ENCODE results near the gene FAAH. TPM values are rescaled to one million over a fixed set of nuclear protein-coding genes. Genes with fewer than 3 reads are reported as not detected.

Gene FAAH
- total RNA-seq, 2 experiments from 2014 or later, result 21.9 to 25.4 TPM

- Histone ChIP-seq H4K20me1 (ENCODE audit: insufficient read depth, low read length) (no peaks in the 10 kb centered on the region), H3K27ac (ENCODE audit: low read depth, low read length, poor library complexity, severe bottlenecking) (no peak overlapping the region), H3K4me3 (ENCODE audit: low read depth, low read length, poor library complexity, severe bottlenecking) (no peak overlapping the region), H3K9me2 (ENCODE audit: insufficient read depth, low read length) (no peaks in the 10 kb centered on the region), H2AFZ (ENCODE audit: low read length) (no peak overlapping the region), H3K79me2 (ENCODE audit: insufficient read depth, low read depth, low read length) (no peaks in the 10 kb centered on the region), H3K4me1 (ENCODE audit: insufficient read depth, low read length, poor library complexity, severe bottlenecking) (peaks cover 26% of the 10 kb centered on the region), H3K9me3 (ENCODE audit: low read length) (no peaks in the 10 kb centered on the region), H3K4me2 (ENCODE audit: low read length) (no peak overlapping the region), H3K36me3 (ENCODE audit: insufficient read depth, low read length) (no peaks in the 10 kb centered on the region)
- BruUV-seq (replicated peaks), result no TSS peak
- intact Hi-C loops (cut with micrococcal nuclease; ENCODE audit: unreplicated experiment), result no loop called here
- DNase-seq (ENCODE audit: low spot score), result no peak
- ChIA-PET CTCF (ENCODE audit: unreplicated experiment) (no interaction called here), POLR2A (no interaction called here)
- TF ChIP-seq CTCF (conservative IDR thresholded peaks at IDR 0.05; ENCODE audit: low read length) (no peak), EZH2phosphoT487 (IDR thresholded peaks at IDR 0.05; ENCODE audit: borderline replicate concordance, low read depth, low read length) (no peak)
Measured at GRCh38 chr1:46404482-46405196, 10.5 kb downstream of the FAAH start.

GRCh38 chr1:46405197-46405555, 11.1 kb downstream of the FAAH start:
- no peaks in the 10 kb centered on the region for H3K9me3 ChIP-seq (ENCODE audit: low read length)
- H3K9me2 ChIP-seq (ENCODE audit: insufficient read depth, low read length), result no peaks in the 10 kb centered on the region
- DNase-seq (ENCODE audit: low spot score), result no peak
- no peak overlapping the region for H3K4me2 ChIP-seq (ENCODE audit: low read length)
- no peak for TF ChIP-seq EZH2phosphoT487 (IDR thresholded peaks at IDR 0.05; ENCODE audit: borderline replicate concordance, low read depth, low read length)
- TF ChIP-seq CTCF (conservative IDR thresholded peaks at IDR 0.05; ENCODE audit: low read length), result no peak
- POLR2A ChIA-PET, result no interaction called here
- CTCF ChIA-PET (ENCODE audit: unreplicated experiment), result no interaction called here
- no peak overlapping the region for H2AFZ ChIP-seq (ENCODE audit: low read length)
- H3K4me1 ChIP-seq (ENCODE audit: insufficient read depth, low read length, poor library complexity, severe bottlenecking), result peaks cover 21% of the 10 kb centered on the region
- no TSS peak for BruUV-seq (replicated peaks)
- no peaks in the 10 kb centered on the region for H3K36me3 ChIP-seq (ENCODE audit: insufficient read depth, low read length)
- H3K27ac ChIP-seq (ENCODE audit: low read depth, low read length, poor library complexity, severe bottlenecking), result no peak overlapping the region
- intact Hi-C loops (cut with micrococcal nuclease; ENCODE audit: unreplicated experiment), result no loop called here
- H3K79me2 ChIP-seq (ENCODE audit: insufficient read depth, low read depth, low read length), result no peaks in the 10 kb centered on the region
- no peaks in the 10 kb centered on the region for H4K20me1 ChIP-seq (ENCODE audit: insufficient read depth, low read length)
- no peak overlapping the region for H3K4me3 ChIP-seq (ENCODE audit: low read depth, low read length, poor library complexity, severe bottlenecking)

- no peaks in the 10 kb centered on the region for H3K36me3 ChIP-seq (ENCODE audit: insufficient read depth, low read length)
- intact Hi-C loops (cut with micrococcal nuclease; ENCODE audit: unreplicated experiment), result no loop called here
- POLR2A ChIA-PET, result no interaction called here
- no peak overlapping the region for H2AFZ ChIP-seq (ENCODE audit: low read length)
- CTCF ChIA-PET (ENCODE audit: unreplicated experiment), result no interaction called here
- no peak for TF ChIP-seq CTCF (conservative IDR thresholded peaks at IDR 0.05; ENCODE audit: low read length)
- BruUV-seq (replicated peaks), result no TSS peak
- H3K27ac ChIP-seq (ENCODE audit: low read depth, low read length, poor library complexity, severe bottlenecking), result no peak overlapping the region
- no peak overlapping the region for H3K4me3 ChIP-seq (ENCODE audit: low read depth, low read length, poor library complexity, severe bottlenecking)
- H3K4me2 ChIP-seq (ENCODE audit: low read length), result no peak overlapping the region
- no peaks in the 10 kb centered on the region for H3K9me2 ChIP-seq (ENCODE audit: insufficient read depth, low read length)
- H3K79me2 ChIP-seq (ENCODE audit: insufficient read depth, low read depth, low read length), result no peaks in the 10 kb centered on the region
- DNase-seq (ENCODE audit: low spot score), result no peak
- peaks cover 16% of the 10 kb centered on the region for H3K4me1 ChIP-seq (ENCODE audit: insufficient read depth, low read length, poor library complexity, severe bottlenecking)
- H3K9me3 ChIP-seq (ENCODE audit: low read length), result no peaks in the 10 kb centered on the region
- no peaks in the 10 kb centered on the region for H4K20me1 ChIP-seq (ENCODE audit: insufficient read depth, low read length)
Measured at GRCh38 chr1:46405724-46406123, 11.6 kb downstream of the FAAH start.

Measured in OCI-LY7 (cell line).